HG03159 (cell line): ENCODE results near the gene BTNL9.
"Not testable (repeated sequence)": the region's sequence is repeated elsewhere in the genome, so short reads cannot be mapped to it uniquely, and the experiment has no call there.

Experiments used
- ATAC-seq: cut with Tn5 transposase; IDR thresholded peaks from one replicate; pipeline ENCODE4 v1.9.1; 2021; ENCODE audit warnings: mild to moderate bottlenecking, moderate library complexity; ENCODE audit not compliant: unreplicated experiment

Gene BTNL9

DNA sequence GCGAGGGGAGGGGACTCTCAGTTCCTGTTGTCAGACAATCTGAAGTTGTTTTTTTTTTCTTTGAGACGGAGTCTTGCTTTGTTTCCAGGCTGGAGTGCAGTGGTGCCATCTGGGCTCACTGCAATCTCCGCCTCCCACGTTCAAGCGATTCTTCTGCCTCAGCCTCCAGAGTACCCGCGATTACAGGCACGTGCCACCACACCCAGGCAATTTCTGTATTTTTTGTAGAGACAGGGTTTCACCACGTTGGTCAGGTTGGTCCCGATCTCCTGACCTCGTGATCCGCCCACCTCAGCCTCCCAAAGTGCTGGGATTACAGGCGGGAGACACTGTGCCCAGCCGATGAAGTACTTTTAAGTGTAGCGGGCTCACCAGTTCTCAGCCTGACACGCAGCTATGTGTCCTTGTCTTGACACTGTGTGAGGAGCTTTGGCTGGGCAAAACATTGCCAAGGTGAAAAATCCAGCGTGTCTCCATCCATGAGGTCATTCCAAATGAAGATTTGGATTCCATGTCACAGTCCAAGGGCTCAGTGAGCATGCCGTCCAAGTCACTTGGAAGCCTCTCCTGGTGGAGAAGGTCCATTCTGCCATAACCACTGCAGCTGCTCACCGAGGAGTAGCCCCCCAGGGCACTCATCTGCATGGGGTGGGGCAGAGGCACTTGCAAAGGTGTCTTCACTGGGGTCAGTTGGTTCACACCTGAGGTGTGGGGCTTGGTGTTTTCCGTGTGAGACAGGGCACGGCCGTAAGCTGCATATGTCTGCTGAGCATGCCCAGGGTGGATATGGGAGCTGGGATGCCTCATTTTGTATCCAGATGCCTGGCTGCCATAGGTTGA is 58.9 kb downstream of the BTNL9 start:
- ATAC-seq: no peak

DNA sequence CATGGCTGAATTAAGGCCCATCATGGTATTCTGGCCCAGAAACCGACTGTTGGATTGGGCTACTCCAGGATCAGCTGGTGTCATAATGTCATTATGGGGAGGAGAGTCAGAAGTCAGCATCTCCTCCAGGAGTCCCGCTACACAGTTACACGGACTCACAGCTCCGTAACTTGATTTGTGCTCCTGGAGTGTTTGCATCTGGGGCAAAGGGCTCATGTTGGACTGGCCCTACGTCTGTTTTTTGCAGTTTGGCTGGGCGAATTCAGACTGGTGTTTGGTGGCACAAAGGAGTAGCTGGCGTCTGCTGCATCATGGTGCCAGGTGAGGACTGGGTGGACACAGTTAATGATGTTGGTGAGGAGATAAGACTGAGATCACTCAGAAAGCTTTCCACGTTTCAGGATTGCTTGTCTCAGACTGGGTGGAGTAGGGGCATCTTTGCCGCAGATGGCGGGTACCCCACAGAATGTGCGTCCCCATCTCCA is 59.6 kb downstream of the BTNL9 start:
- ATAC-seq: no peak

DNA sequence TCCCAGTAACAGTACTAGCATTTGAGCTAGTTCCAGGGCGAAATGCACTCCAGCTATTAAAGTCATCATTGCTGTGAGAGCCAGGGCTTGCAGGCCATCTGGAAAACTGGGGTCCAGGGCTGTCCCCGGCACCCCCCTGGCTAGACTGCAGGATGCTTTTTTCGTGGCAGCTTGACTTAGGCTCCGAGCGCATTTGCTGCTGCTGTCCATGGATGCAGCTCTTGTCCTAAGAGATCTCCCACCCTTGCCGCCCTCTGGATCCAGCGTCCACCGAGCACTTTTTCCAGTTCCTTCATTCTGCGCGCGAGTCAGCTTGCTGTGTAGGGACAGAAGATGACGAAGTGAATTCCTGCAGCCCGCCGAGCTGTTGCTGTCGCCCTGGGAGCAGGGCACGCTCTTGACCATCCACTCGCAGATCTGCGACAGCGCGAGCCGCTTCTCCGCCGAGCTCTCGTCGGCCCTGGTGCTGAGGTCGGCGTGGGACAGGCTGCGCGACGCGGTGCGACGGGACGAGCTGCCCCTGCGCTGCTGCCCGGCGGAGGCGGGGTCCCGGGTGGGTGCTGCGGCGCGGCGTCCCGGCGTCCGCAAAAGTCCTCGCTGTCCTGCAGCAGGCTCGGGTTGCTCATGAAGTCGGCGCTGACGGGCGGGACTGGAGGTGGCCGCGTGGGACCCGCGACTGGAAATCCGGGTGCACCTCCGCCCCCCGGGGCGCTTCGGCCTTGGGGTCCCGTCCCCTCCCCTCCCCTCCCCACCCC is 60.2 kb downstream of the BTNL9 start:
- no peak for ATAC-seq

DNA sequence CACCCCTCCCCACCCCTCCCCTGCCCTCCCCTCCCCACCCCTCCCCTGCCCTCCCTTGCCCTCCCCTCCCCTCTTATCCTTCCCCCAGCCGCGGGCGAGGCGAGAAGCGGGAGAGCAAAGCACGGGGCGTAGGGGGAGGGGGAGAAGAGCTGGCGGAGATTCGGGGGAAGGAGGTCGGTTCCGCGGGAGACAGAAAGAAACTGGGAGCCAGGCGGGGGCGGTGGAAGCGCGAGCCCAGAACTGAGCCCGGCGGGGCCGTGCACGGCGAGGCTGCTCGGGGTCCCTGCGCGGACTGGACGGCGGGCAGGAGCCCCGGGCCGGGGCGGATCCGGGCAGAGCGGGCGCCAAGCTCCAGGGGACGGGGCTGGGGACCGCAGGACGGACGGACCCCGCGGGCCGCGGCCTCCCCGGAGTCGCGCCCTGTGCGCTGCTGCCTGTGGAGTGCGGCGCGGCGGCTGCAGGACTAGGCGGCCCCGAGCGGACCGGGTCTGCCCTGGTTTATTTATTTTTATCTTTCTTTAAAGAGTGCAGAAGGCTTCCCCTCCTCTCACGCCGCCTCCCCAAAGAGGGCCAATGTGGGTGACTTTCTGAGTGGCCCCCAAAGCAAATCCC is 61.1 kb downstream of the BTNL9 start:
- ATAC-seq: not testable (repeated sequence)

DNA sequence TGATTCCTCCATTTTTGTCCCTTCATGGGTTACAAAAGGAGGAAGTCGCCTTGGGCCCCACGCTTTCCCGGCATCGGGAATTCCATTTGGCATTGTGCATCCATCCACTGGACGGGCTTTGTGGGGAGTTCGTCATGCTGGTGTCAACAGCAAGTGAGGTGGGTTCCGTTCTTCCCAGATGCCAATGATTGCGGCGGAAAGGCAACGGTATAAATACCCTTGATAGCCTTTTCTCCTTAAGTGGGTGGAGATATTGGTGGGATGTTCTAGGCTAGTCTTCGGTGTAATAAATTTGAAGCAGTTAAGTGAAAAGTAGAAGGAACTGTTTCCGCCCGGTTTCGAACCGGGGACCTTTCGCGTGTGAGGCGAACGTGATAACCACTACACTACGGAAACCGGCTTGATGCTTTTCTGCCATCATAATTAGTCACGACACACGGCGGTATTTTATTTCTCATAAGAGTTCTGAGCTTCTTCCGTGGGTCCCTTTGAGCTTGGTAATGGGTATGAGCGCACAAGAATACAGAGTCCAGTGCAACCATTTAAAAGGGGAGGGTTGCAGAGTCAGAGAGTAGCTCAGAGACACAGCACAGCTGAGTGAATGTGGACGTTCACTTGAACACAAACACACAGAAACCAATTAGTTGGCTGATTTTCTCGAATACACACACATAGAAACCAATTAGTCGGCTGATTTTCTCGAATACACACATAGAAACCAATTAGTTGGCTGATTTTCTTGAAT is 62.0 kb downstream of the BTNL9 start:
- not testable (repeated sequence) for ATAC-seq

DNA sequence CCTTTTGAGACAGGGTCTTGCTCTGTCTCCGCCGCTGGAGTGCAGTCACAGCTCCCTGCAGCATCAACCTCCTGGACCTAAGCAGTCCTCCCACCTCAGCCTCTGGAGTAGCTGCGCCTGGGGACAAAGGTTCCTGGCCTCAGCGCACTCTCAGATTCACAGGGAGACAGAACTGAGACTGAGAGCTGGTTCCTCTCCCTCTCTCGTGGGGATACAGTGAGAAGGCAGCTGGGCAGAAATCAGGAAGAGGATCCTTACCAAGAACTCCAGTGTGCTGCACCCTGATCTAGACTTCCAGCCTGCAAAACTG is 64.1 kb downstream of the BTNL9 start:
- ATAC-seq: not testable (repeated sequence)

DNA sequence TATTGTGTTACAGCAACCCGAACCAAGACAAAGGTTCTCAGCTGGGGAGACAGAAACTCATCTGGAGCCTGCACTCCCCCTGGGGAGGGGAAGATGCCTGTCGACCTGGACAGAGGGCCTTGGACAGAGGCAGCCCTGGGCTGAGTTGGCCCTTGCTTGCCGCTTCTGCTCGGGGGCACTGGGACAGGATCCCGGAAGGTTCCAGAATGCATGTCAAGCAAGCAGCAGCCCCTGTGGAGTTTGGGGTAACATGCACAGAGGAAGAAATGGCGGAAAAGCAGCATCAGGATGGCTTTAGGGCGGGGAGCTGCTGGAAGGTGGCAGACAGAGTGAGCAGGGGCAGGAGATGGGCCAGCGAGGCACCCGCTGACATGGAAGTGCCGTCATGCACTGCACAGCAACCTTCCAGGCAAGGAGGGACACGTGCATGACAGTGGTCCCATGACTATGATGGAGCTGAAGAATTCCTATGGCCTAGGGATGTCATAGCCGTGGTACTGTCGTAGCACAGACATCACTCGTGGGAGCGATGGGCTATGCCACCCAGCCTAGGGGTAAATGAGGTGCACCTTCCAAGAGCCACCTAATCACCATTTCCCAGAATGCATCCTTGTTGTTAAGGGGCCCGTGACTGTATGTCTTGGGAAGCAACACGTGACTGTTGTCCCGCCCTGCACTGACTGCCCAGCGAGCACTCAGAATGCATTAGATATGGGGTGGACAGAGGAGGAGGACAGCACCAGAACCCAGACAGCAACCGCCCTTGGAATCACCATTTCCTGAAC is 64.7 kb downstream of the BTNL9 start:
- ATAC-seq: not testable (repeated sequence)

DNA sequence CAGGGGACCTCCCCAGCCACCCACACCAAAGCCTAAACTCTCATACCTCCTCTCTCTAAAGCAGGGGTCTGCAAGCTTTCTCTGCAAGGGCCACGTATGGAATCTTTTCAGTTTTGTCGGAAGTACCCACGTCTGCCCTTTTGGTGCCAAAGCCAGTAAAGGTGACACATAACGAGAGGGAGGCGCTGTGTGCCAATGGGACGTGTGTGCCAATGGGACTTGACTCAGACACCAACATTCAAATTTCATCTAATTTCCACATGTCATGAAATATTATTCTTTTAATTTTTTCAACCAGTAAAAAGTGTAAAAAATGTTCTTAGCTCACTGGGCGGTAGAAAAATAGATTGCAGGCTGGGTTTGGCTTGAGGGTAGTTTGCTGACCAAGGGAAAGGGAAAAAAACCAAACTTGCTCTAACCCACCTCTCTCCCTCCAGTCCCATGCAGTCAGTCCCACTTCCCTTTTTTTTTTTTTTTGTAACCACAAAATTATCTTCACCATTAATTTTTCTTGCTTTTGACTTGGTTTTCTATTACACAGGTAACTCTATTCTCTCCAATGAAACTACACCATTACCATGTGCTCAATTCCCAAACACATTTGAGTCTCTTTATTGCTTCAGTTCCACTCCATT is 65.4 kb downstream of the BTNL9 start:
- no peak for ATAC-seq

DNA sequence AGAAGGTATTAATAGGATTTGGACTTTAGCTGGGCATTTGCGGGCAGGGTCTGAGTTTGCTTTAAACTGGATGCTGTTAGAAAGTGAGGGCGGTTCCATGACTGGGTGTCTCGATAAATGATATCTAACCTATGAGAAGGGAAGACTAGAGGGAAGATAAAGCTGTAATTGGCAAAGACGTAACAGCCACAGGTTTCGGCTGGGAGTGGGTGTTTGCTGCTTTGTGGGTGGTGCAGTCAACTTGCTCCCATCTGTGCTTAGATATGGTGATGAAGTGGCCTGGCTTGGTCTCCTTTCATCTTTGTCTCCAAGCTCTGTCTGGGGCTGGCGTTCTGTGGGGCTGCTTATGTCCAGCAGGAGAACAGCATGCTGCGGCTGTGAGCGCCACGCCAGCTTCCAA is 67.6 kb downstream of the BTNL9 start:
- ATAC-seq: no peak

DNA sequence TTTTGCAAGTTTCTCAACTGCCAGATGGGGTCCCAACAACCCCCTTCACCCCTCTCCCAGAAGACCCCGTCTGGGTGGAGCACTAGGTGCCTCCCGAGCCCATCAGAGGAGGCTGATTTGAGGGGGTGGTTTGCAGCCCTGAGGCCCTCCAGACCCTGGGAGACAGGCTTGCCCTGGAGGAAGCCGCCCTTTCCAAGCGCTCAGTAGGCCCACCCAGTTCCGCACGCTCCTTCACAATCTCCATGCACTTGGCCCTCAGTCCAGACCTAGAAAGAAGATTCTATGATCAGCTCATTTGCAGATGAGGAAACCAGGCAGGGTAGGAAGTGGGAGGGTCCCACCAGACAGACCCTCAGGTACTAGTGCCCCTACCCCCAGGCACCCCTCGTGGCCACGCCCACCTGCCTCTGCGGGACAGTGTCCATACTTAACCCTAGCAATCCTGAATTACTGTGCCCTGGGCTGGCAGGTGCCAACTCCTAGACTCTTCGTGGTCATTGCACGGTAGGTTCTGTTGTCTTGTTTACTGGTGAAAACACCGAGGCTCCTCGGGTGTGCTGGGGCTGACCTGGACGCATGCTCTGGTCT is 68.6 kb downstream of the BTNL9 start:
- no peak for ATAC-seq

DNA sequence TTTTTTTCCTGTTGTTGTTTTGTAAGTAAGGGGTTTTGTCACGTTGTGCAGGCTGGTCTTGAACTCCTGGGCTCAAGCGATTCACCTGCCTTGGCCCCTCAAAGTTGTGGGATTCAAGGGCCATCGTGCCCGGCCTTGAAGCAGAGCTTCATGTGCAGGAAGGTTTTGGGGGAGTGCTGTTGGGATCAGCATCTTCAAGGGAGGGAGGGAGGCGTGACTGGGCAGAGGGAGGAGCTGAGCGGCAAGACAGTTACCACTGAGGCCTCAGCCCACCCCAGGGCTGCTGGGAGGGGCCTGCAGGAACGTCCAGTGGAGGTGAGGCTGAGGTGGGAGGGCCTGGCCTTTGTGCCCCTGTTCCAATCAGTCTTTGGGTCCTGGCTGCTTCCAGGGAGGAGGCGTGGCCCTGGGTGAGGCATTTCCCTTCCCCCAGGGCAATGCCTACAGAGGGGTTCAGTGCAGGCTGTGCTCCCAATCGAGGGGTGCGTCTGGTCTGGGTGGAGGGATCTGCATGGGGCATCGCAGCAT is 69.5 kb downstream of the BTNL9 start:
- no peak for ATAC-seq

DNA sequence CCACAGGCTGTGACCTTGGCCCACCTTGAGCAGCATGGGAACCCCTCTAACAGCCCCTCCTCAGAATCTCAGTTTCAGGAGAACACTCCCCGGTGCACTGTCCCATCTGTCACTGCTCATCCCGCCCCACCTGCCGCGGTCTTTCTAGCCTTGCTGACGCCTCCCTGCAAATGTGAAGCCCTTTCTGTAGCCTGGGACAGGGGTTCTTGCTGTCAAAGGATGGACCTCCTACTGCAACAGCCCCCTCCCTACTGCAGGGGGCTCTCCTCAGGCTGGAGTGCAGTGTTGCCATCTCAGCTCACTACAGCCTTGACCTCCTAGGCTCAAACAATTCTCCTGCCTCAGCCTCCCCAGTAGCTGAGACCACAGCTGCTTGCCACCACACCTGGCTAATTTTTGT is 70.9 kb downstream of the BTNL9 start:
- ATAC-seq: no peak
